HepG2 (cell line): ENCODE measurements around the gene TCFL5. TPM values are rescaled to one million over a fixed set of nuclear protein-coding genes. Genes with fewer than 3 reads are reported as not detected.

Source experiments
- ATF1 ChIP-seq: IDR thresholded peaks from 2 replicates; pipeline ENCODE4 v1.6.1; 2016; ENCODE audit warnings: mild to moderate bottlenecking, control low read depth
- KDM5B ChIP-seq: sonication (generic); formaldehyde crosslinking; IDR thresholded peaks from 2 replicates; pipeline ENCODE4 v1.4.0; 2020; ENCODE audit warnings: missing genetic modification reagents, mild to moderate bottlenecking, borderline replicate concordance
- MEF2D ChIP-seq: sonication (generic); formaldehyde crosslinking; IDR thresholded peaks from 2 replicates; pipeline ENCODE4 v1.5.1; 2020; ENCODE audit warnings: mild to moderate bottlenecking, missing genetic modification reagents
- NFATC3 ChIP-seq: sonication (generic); formaldehyde crosslinking; IDR thresholded peaks from 2 replicates; pipeline ENCODE4 v1.5.1; 2020; ENCODE audit warnings: mild to moderate bottlenecking, missing genetic modification reagents
- ONECUT2 ChIP-seq: sonication (generic); formaldehyde crosslinking; IDR thresholded peaks from 2 replicates; pipeline ENCODE4 v1.4.0; 2020; ENCODE audit warnings: missing genetic modification reagents
- ZMYM4 ChIP-seq: sonication (generic); formaldehyde crosslinking; IDR thresholded peaks from 2 replicates; pipeline ENCODE4 v1.8.1; 2023; ENCODE audit warnings: mild to moderate bottlenecking, missing genetic modification reagents
- ZNF607 ChIP-seq: sonication (generic); formaldehyde crosslinking; IDR thresholded peaks from 2 replicates; pipeline ENCODE4 v1.5.1; 2020; ENCODE audit warnings: missing genetic modification reagents, mild to moderate bottlenecking, borderline replicate concordance
- polyA plus RNA-seq, 8 experiments: library from polyadenylated mRNA; depleted of rRNA in 3 of 8; stranded (reverse) in 7 of 8; unstranded in 1 of 8; fragments of >200 nt; fragmentation: Illumina TruSeq in 4 of 8; extraction: Trizol in 4 of 8; gene quantifications; 2 replicates each; pipeline versions ENCODE4 v1.2.1 to v1.2.3, GENCODE V29; 2011 to 2016; ENCODE audit warnings: low read depth in 4 of 8, missing spikeins in 1 of 8, mixed read lengths in 1 of 8; ENCODE audit not compliant: insufficient read depth in 1 of 8
- total RNA-seq, 5 experiments: library from RNA; depleted of rRNA; stranded (reverse); fragments of >200 nt; fragmentation: Illumina TruSeq; extraction: Trizol; gene quantifications; 2 replicates each; pipeline ENCODE4 v1.2.3, GENCODE V29; 2016; ENCODE audit warnings: low read depth in 1 of 5
- TF ChIP-seq, protein P1 (sequence below): sonication (generic); formaldehyde crosslinking; IDR thresholded peaks from 2 replicates; pipeline ENCODE4 v1.9.0; 2021; ENCODE audit warnings: missing genetic modification reagents, borderline replicate concordance
- TF ChIP-seq, protein P2 (sequence below): IDR thresholded peaks from 2 replicates; pipeline ENCODE4 v1.6.1; 2016; ENCODE audit warnings: missing biosample characterization, missing genetic modification reagents, low read depth
- TF ChIP-seq, protein P3 (sequence below): sonication (generic); formaldehyde crosslinking; IDR thresholded peaks from 2 replicates; pipeline ENCODE4 v1.5.1; 2020; ENCODE audit warnings: missing genetic modification reagents, mild to moderate bottlenecking, borderline replicate concordance
- TF ChIP-seq, protein P4 (sequence below): sonication (generic); formaldehyde crosslinking; IDR thresholded peaks from 2 replicates; pipeline ENCODE4 v1.4.0; 2020; ENCODE audit warnings: missing genetic modification reagents, borderline replicate concordance
- TF ChIP-seq, protein P5 (sequence below): sonication (generic); formaldehyde crosslinking; IDR thresholded peaks from 2 replicates; pipeline ENCODE4 v1.5.0; 2020; ENCODE audit warnings: missing genetic modification reagents
- TF ChIP-seq, protein P6 (sequence below): sonication (generic); formaldehyde crosslinking; IDR thresholded peaks from 2 replicates; pipeline ENCODE4 v1.4.0; 2020; ENCODE audit warnings: missing genetic modification reagents, borderline replicate concordance
- TF ChIP-seq, protein P7 (sequence below): sonication (generic); formaldehyde crosslinking; IDR thresholded peaks from 2 replicates; pipeline ENCODE4 v1.8.0; 2022; ENCODE audit warnings: missing genetic modification reagents, mild to moderate bottlenecking, moderate library complexity, borderline replicate concordance

Gene TCFL5
- total and polyA plus RNA-seq, 2 of the 13 experiments (the other 11 are each of a cell fraction or from before 2014, with no cell fraction given), result 14.8 to 20.0 TPM

DNA sequence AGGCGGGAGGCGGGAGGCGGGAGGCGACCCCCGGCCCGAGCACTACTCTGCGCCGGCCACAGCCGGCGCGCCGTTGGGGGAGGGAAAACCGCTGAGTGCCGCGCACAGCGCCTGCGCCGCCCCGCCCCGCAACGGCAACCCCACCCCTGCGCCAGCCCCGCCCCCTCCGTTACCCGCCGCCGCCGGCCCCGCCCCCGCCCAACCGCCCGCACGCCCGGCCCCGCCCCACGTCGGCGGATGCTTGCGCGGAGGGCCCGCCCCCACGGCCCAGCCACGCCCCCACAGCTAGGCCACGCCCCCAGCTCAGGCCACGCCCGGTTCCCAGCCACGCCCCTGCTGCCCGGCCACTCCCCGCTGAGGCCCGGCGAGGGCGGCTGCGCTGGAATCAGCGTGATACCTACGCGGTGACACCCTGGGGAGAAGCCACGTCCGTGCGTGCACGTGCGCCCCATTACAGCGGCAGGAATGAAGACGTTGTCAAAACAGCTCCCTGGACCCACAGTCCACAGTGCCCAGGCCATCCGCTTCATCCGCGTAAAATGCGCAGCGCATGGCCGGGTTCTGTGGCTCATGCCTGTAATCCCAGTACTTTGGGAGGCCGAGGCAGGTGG lies at the start of gene TCFL5 (continued):
- TF ChIP-seq, protein P1, sequence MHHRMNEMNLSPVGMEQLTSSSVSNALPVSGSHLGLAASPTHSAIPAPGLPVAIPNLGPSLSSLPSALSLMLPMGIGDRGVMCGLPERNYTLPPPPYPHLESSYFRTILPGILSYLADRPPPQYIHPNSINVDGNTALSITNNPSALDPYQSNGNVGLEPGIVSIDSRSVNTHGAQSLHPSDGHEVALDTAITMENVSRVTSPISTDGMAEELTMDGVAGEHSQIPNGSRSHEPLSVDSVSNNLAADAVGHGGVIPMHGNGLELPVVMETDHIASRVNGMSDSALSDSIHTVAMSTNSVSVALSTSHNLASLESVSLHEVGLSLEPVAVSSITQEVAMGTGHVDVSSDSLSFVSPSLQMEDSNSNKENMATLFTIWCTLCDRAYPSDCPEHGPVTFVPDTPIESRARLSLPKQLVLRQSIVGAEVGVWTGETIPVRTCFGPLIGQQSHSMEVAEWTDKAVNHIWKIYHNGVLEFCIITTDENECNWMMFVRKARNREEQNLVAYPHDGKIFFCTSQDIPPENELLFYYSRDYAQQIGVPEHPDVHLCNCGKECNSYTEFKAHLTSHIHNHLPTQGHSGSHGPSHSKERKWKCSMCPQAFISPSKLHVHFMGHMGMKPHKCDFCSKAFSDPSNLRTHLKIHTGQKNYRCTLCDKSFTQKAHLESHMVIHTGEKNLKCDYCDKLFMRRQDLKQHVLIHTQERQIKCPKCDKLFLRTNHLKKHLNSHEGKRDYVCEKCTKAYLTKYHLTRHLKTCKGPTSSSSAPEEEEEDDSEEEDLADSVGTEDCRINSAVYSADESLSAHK (CRISPR knock-in tag), result peak; percentile 90
- TF ChIP-seq ZNF607 (CRISPR knock-in tag), result peak; percentile 97
- peak; percentile 55; the same call in 1 of the 2 replicates for TF ChIP-seq ONECUT2 (CRISPR knock-in tag)
- TF ChIP-seq, protein P2, sequence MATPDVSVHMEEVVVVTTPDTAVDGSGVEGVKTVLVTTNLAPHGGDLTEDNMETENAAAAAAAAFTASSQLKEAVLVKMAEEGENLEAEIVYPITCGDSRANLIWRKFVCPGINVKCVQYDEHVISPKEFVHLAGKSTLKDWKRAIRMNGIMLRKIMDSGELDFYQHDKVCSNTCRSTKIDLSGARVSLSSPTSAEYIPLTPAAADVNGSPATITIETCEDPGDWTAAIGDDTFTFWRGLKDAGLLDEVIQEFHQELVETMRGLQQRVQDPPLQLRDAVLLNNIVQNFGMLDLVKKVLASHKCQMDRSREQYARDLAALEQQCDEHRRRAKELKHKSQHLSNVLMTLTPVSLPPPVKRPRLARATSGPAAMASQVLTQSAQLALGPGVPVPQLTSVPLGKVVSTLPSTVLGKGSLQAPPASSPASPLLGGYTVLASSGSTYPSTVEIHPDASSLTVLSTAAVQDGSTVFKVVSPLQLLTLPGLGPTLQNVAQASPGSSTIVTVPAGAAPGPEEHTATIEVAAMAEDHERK (CRISPR knock-in tag), result peak; percentile 95
- TF ChIP-seq MEF2D (CRISPR knock-in tag), result peak; percentile 90
- TF ChIP-seq, protein P3, sequence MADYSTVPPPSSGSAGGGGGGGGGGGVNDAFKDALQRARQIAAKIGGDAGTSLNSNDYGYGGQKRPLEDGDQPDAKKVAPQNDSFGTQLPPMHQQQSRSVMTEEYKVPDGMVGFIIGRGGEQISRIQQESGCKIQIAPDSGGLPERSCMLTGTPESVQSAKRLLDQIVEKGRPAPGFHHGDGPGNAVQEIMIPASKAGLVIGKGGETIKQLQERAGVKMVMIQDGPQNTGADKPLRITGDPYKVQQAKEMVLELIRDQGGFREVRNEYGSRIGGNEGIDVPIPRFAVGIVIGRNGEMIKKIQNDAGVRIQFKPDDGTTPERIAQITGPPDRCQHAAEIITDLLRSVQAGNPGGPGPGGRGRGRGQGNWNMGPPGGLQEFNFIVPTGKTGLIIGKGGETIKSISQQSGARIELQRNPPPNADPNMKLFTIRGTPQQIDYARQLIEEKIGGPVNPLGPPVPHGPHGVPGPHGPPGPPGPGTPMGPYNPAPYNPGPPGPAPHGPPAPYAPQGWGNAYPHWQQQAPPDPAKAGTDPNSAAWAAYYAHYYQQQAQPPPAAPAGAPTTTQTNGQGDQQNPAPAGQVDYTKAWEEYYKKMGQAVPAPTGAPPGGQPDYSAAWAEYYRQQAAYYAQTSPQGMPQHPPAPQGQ (CRISPR knock-in tag), result peak; percentile 88; the same call in 1 of the 2 replicates
- no peak for TF ChIP-seq ATF1 (CRISPR knock-in tag)
- TF ChIP-seq, protein P4, sequence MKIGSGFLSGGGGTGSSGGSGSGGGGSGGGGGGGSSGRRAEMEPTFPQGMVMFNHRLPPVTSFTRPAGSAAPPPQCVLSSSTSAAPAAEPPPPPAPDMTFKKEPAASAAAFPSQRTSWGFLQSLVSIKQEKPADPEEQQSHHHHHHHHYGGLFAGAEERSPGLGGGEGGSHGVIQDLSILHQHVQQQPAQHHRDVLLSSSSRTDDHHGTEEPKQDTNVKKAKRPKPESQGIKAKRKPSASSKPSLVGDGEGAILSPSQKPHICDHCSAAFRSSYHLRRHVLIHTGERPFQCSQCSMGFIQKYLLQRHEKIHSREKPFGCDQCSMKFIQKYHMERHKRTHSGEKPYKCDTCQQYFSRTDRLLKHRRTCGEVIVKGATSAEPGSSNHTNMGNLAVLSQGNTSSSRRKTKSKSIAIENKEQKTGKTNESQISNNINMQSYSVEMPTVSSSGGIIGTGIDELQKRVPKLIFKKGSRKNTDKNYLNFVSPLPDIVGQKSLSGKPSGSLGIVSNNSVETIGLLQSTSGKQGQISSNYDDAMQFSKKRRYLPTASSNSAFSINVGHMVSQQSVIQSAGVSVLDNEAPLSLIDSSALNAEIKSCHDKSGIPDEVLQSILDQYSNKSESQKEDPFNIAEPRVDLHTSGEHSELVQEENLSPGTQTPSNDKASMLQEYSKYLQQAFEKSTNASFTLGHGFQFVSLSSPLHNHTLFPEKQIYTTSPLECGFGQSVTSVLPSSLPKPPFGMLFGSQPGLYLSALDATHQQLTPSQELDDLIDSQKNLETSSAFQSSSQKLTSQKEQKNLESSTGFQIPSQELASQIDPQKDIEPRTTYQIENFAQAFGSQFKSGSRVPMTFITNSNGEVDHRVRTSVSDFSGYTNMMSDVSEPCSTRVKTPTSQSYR, result peak; percentile 61; the same call in 1 of the 2 replicates
- TF ChIP-seq KDM5B, result peak; percentile 98
- TF ChIP-seq, protein P5, sequence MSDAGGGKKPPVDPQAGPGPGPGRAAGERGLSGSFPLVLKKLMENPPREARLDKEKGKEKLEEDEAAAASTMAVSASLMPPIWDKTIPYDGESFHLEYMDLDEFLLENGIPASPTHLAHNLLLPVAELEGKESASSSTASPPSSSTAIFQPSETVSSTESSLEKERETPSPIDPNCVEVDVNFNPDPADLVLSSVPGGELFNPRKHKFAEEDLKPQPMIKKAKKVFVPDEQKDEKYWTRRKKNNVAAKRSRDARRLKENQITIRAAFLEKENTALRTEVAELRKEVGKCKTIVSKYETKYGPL, result peak; percentile 82
- peak; percentile 96; the same call in 1 of the 2 replicates for TF ChIP-seq NFATC3
- TF ChIP-seq, protein P6, sequence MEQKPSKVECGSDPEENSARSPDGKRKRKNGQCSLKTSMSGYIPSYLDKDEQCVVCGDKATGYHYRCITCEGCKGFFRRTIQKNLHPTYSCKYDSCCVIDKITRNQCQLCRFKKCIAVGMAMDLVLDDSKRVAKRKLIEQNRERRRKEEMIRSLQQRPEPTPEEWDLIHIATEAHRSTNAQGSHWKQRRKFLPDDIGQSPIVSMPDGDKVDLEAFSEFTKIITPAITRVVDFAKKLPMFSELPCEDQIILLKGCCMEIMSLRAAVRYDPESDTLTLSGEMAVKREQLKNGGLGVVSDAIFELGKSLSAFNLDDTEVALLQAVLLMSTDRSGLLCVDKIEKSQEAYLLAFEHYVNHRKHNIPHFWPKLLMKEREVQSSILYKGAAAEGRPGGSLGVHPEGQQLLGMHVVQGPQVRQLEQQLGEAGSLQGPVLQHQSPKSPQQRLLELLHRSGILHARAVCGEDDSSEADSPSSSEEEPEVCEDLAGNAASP (CRISPR knock-in tag), result no peak
- peak; percentile 79 for TF ChIP-seq ZMYM4 (CRISPR knock-in tag)
- TF ChIP-seq, protein P7, sequence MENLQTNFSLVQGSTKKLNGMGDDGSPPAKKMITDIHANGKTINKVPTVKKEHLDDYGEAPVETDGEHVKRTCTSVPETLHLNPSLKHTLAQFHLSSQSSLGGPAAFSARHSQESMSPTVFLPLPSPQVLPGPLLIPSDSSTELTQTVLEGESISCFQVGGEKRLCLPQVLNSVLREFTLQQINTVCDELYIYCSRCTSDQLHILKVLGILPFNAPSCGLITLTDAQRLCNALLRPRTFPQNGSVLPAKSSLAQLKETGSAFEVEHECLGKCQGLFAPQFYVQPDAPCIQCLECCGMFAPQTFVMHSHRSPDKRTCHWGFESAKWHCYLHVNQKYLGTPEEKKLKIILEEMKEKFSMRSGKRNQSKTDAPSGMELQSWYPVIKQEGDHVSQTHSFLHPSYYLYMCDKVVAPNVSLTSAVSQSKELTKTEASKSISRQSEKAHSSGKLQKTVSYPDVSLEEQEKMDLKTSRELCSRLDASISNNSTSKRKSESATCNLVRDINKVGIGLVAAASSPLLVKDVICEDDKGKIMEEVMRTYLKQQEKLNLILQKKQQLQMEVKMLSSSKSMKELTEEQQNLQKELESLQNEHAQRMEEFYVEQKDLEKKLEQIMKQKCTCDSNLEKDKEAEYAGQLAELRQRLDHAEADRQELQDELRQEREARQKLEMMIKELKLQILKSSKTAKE (CRISPR knock-in tag), result no peak
